Tibial nerve (tissue), 4 donors: ENCODE measurements around the gene FOLR1. TPM values are rescaled to one million over a fixed set of nuclear protein-coding genes. Genes with fewer than 3 reads are reported as not detected.

Experiments
- DNase-seq, 2 donors: peaks; one replicate each; pipeline ENCODE4 v3.0.0-alpha.2; 2019; ENCODE audit warnings: low spot score in 2 of 2
- H3K27ac ChIP-seq, 4 donors: fragments of 200-600 bp; sonication (generic) in 3 of 4; one replicate each; pipeline ENCODE4 v1.5.1; 2017 to 2019; ENCODE audit warnings: mild to moderate bottlenecking in 1 of 4
- H3K27me3 ChIP-seq, 2 donors: fragments of 200-600 bp; sonication (generic) in 1 of 2; one replicate each; pipeline versions ENCODE4 v1.5.1 to v1.6.0; 2017 to 2019
- H3K36me3 ChIP-seq, 3 donors: fragments of 200-600 bp; sonication (generic); one replicate each; pipeline ENCODE4 v1.5.1; 2018 to 2019
- H3K4me1 ChIP-seq, 4 donors: fragments of 200-600 bp; sonication (generic) in 3 of 4; one replicate each; pipeline ENCODE4 v1.5.1; 2017 to 2019
- H3K4me3 ChIP-seq, 4 donors: fragments of 200-600 bp; sonication (generic) in 3 of 4; one replicate each; pipeline ENCODE4 v1.5.1; 2017 to 2019; ENCODE audit warnings: mild to moderate bottlenecking in 1 of 4, moderate library complexity in 1 of 4
- H3K9me3 ChIP-seq, 4 donors: fragments of 200-600 bp; sonication (generic) in 3 of 4; one replicate each; pipeline ENCODE4 v1.5.1; 2017 to 2019
- CTCF ChIP-seq, 5 experiments: fragments of 200-600 bp in 3 of 5; fragments of 450-650 bp in 2 of 5; sonication (generic) in 3 of 5; IDR thresholded peaks; one replicate each; pipeline ENCODE4 v1.5.1; 2016 to 2019; ENCODE audit warnings: antibody characterized with exemption in 5 of 5, mild to moderate bottlenecking in 3 of 5, moderate library complexity in 2 of 5
- EP300 ChIP-seq, 2 donors: sonication (generic); formaldehyde crosslinking; IDR thresholded peaks; one replicate each; pipeline ENCODE4 v1.6.1; 2017; ENCODE audit warnings: antibody characterized with exemption in 2 of 2, mild to moderate bottlenecking in 1 of 2
- POLR2A ChIP-seq, 2 donors: fragments of 450-650 bp; IDR thresholded peaks; one replicate each; pipeline ENCODE4 v1.6.1; 2017; ENCODE audit warnings: antibody characterized with exemption in 2 of 2, mild to moderate bottlenecking in 2 of 2, moderate library complexity in 2 of 2
- WGBS, 2 donors: methylation state at CpG; one replicate each; pipeline ENCODE4 v1.1.5; 2018; 5-methylcytosine and 5-hydroxymethylcytosine counted together
- total RNA-seq, 4 donors: library from RNA; depleted of rRNA; stranded (reverse); fragments of >200 nt; gene quantifications; one replicate each; pipeline ENCODE4 v1.1.0, GENCODE V29; 2016

FOLR1 gene
- total RNA-seq, 4 donors from 2014 or later = 0.39 to 0.66 TPM; not detected in 2

- no peaks in the 10 kb centered on the region for H3K27me3 ChIP-seq
- no peak overlapping the region for H3K27ac ChIP-seq
- H3K4me1 ChIP-seq = peaks cover 0 to 23% (median 19%) of the 10 kb centered on the region in 4 donors
- no peaks in the 10 kb centered on the region for H3K9me3 ChIP-seq
- 82 to 91% methylated on average over 7 to 9 of the region's 10 CpGs for WGBS, 2 donors
- TF ChIP-seq EP300 (IDR thresholded peaks at IDR 0.05) (no peak), CTCF (IDR thresholded peaks at IDR 0.05) (no peak), POLR2A (IDR thresholded peaks at IDR 0.05) (no peak)
- no peak overlapping the region for H3K4me3 ChIP-seq
- no peak for DNase-seq
- H3K36me3 ChIP-seq = no peaks in the 10 kb centered on the region
Measured at GRCh38 chr11:72220696-72221363, 28.9 kb downstream of the FOLR1 start.

GRCh38 chr11:72221386-72222075, 29.6 kb downstream of the FOLR1 start:
- Histone ChIP-seq H3K27ac (peak overlapping the region in 2 of 4 donors; percentile 96 to 97), H3K36me3 (peaks cover 0 to under 1% (median 0%) of the 10 kb centered on the region in 3 donors), H3K27me3 (no peaks in the 10 kb centered on the region), H3K4me3 (no peak overlapping the region), H3K9me3 (no peaks in the 10 kb centered on the region), H3K4me1 (peaks cover 0 to 30% (median 23%) of the 10 kb centered on the region in 4 donors)
- TF ChIP-seq EP300 (IDR thresholded peaks at IDR 0.05) (no peak), POLR2A (IDR thresholded peaks at IDR 0.05) (no peak), CTCF (IDR thresholded peaks at IDR 0.05) (no peak)
- no peak for DNase-seq
- 68 to 71% methylated on average over 7 of the region's 7 CpGs for WGBS, 2 donors

GRCh38 chr11:72222106-72222891, 30.4 kb downstream of the FOLR1 start:
- Histone ChIP-seq H3K9me3 (no peaks in the 10 kb centered on the region), H3K27me3 (no peaks in the 10 kb centered on the region), H3K4me1 (peaks cover 0 to 38% (median 27%) of the 10 kb centered on the region in 4 donors), H3K4me3 (peak overlapping the region; percentile 71 to 92 (median 77)), H3K27ac (peak overlapping the region; percentile 77 to 97 (median 94)), H3K36me3 (peaks cover 0 to 8% (median 0%) of the 10 kb centered on the region in 3 donors)
- no peak for DNase-seq
- 53 to 57% methylated on average over 6 of the region's 6 CpGs for WGBS, 2 donors
- no peak for TF ChIP-seq POLR2A (IDR thresholded peaks at IDR 0.05)

GRCh38 chr11:72222907-72223614, 31.1 kb downstream of the FOLR1 start:
- H3K9me3 ChIP-seq = no peaks in the 10 kb centered on the region
- DNase-seq = peak; percentile 87 to 91
- H3K27me3 ChIP-seq = no peaks in the 10 kb centered on the region
- peak overlapping the region; percentile 71 to 92 (median 77) for H3K4me3 ChIP-seq
- peaks cover 0 to 14% (median 0%) of the 10 kb centered on the region in 3 donors for H3K36me3 ChIP-seq
- peak; percentile 18 to 48 for TF ChIP-seq POLR2A (IDR thresholded peaks at IDR 0.05)
- TF ChIP-seq EP300 (IDR thresholded peaks at IDR 0.05) = peak; percentile 58 to 84
- TF ChIP-seq CTCF (IDR thresholded peaks at IDR 0.05) = peak; percentile 43 to 73 (median 51)
- WGBS, 2 donors = 0% methylated on average over 30 to 42 of the region's 47 CpGs
- peak overlapping the region; percentile 77 to 97 (median 94) for H3K27ac ChIP-seq
- peaks cover 0 to 45% (median 31%) of the 10 kb centered on the region in 4 donors for H3K4me1 ChIP-seq
